Liver (tissue), 3 donors: Measurements from ENCODE around the gene KIRREL3.

Experiments
- ATF3 ChIP-seq: IDR thresholded peaks from 2 replicates; pipeline ENCODE4 v1.6.1; 2016; ENCODE audit warnings: antibody characterized with exemption
- JUND ChIP-seq, 2 donors: IDR thresholded peaks; 2 replicates each; pipeline ENCODE4 v1.6.1; 2016; ENCODE audit warnings: antibody characterized with exemption in 2 of 2
- RAD21 ChIP-seq, 2 donors: IDR thresholded peaks; 2 replicates each; pipeline ENCODE4 v1.6.1; 2016; ENCODE audit warnings: antibody characterized with exemption in 2 of 2, mild to moderate bottlenecking in 2 of 2
- RXRA ChIP-seq, 2 donors: IDR thresholded peaks; 2 replicates each; pipeline ENCODE4 v1.6.1; 2017 to 2018; ENCODE audit warnings: antibody characterized with exemption in 2 of 2, mild to moderate bottlenecking in 1 of 2
- SP1 ChIP-seq: IDR thresholded peaks from 2 replicates; pipeline ENCODE4 v1.6.1; 2018; ENCODE audit warnings: antibody characterized with exemption, mild to moderate bottlenecking
- TAF1 ChIP-seq: conservative IDR thresholded peaks from 2 replicates; pipeline ENCODE4 v1.6.1; 2016; ENCODE audit warnings: antibody characterized with exemption, mild to moderate bottlenecking
- YY1 ChIP-seq: IDR thresholded peaks from 2 replicates; pipeline ENCODE4 v1.6.1; 2016; ENCODE audit warnings: antibody characterized with exemption, mild to moderate bottlenecking
- TF ChIP-seq, protein P1 (sequence below): fragments of 150-350 bp; IDR thresholded peaks from 2 replicates; pipeline ENCODE4 v1.5.1; 2017; ENCODE audit warnings: improper control_type of control experiment, low read depth, low read length; ENCODE audit not compliant: missing input control
- donor health status: healthy.
- donor health status: healthy.

GRCh38 chr11:126432525-126432924 is 568.0 kb downstream of the KIRREL3 start:
- TF ChIP-seq, protein P1, sequence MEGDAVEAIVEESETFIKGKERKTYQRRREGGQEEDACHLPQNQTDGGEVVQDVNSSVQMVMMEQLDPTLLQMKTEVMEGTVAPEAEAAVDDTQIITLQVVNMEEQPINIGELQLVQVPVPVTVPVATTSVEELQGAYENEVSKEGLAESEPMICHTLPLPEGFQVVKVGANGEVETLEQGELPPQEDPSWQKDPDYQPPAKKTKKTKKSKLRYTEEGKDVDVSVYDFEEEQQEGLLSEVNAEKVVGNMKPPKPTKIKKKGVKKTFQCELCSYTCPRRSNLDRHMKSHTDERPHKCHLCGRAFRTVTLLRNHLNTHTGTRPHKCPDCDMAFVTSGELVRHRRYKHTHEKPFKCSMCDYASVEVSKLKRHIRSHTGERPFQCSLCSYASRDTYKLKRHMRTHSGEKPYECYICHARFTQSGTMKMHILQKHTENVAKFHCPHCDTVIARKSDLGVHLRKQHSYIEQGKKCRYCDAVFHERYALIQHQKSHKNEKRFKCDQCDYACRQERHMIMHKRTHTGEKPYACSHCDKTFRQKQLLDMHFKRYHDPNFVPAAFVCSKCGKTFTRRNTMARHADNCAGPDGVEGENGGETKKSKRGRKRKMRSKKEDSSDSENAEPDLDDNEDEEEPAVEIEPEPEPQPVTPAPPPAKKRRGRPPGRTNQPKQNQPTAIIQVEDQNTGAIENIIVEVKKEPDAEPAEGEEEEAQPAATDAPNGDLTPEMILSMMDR = no peak
- TF ChIP-seq RAD21 (IDR thresholded peaks at IDR 0.05) (no peak), YY1 (no peak), ATF3 (no peak), RXRA (IDR thresholded peaks at IDR 0.05) (peak in 1 of 2 donors; percentile 41), TAF1 (no peak), JUND (IDR thresholded peaks at IDR 0.05) (no peak), SP1 (no peak)
